Measurements from ENCODE around the gene EIF4G1.
A peak's percentile ranks its signal among the peaks of the same experiment; 100 is the strongest.

The EIF4G1 gene

GRCh38 chr3:184366619-184367289, 52.3 kb downstream of the EIF4G1 start:
- no peak for ATAC-seq
- DNase-seq = no peak

- DNase-seq (no peak), ATAC-seq (no peak)
These were observed 53.7 kb downstream of the EIF4G1 start for GRCh38 chr3:184368116-184368515.

DNA sequence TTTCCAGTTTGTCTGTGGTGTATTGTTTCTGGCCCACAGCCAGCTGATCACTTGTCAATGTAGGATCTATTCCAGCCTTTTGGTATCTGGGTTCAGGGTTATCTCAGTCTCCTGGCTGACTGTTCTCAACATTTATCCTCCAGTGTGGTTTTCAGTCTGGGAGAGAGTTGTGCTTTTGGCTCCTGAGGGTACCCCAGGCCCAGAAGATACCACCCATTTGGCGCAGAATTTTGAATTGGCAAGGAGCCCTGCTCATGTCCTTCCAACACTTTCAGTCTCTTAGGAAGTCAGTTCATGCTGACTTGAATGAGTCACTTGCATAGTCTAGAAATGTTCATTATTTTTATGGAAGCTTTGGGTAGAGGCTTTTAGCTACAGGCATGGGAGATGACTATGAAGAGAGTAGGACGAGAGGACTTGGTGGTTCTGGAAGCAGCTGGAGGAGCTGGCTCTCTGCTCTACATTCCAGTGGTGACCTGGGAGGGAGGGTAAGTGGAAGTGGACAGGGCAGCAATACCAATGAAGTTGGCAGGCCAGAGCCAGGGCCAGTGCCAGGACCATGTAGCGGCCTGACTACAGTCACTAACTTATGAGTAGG, 54.3 kb downstream of the EIF4G1 start:
- no peak for ATAC-seq
- DNase-seq = no peak

DNA sequence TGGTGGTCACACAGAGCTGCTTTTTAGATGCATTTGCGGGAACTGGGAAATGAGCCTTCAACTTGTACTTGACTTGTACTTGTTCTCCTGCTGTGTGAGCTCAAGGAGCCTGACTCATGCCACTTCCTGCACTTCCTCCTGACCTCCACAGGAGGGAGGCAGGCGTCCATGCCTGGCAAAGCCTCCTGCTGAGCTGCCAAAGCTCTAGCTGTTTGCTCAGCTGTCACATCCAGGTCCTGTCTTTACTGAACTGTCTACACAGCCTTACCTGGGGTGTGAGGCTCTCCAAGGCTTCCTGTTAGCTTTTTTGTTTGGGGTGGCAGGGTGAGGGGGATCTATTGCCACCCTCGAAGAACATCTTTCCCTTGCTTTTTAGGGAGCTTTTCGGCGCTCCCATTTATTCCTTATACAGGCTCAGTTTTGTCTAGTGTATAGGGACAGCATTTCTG, 57.2 kb downstream of the EIF4G1 start:
- DNase-seq = peak; percentile 53
- ATAC-seq = peak; percentile 81

GRCh38 chr3:184372296-184372821, 58.0 kb downstream of the EIF4G1 start:
- DNase-seq (no peak), ATAC-seq (no peak)

DNA sequence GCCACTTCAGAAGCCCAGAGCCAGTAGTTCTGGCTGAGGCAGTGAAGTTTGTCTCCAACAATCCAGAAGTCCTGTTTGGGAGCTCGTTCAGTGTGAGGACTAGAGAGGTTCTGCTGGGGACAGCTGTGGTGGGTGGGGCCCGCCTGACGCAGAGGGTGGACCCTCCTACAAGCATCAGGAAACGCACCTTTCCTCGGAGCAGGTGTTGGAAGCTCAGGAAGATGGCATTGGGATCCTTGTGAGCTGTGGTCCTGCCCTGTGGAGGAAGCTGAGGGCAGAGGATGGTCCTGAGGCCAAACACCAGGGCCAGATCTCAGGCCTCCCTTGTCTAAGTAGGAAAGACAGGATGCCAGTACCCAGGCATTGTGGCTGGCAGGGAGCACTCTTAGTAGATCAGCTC, 58.5 kb downstream of the EIF4G1 start:
- ATAC-seq (no peak), DNase-seq (no peak)

GRCh38 chr3:184373422-184373821, 59.0 kb downstream of the EIF4G1 start:
- ATAC-seq (no peak), DNase-seq (no peak)

- ATAC-seq (no peak), DNase-seq (no peak)
These were observed 61.5 kb downstream of the EIF4G1 start for GRCh38 chr3:184375747-184376461.

DNA sequence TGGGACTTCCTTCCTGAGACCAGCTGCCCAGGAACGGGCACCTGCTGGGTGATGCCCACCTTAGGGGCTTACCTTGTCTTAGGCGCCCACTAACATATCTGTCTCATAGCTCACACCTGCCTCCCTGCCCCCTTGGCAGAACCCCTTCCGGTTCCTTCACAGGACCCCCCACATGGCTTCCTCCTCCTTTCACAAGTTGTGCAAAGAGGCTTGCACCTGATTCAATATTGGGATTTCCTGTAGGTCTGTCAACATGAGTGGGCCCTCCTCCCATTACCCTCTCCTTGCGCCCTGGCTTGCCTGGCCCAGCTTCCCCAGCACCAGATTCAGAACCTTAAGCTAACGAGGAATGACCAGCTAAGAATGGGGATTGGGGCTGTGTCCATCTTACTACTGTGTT, 63.0 kb downstream of the EIF4G1 start:
- no peak for ATAC-seq
- no peak for DNase-seq

DNA sequence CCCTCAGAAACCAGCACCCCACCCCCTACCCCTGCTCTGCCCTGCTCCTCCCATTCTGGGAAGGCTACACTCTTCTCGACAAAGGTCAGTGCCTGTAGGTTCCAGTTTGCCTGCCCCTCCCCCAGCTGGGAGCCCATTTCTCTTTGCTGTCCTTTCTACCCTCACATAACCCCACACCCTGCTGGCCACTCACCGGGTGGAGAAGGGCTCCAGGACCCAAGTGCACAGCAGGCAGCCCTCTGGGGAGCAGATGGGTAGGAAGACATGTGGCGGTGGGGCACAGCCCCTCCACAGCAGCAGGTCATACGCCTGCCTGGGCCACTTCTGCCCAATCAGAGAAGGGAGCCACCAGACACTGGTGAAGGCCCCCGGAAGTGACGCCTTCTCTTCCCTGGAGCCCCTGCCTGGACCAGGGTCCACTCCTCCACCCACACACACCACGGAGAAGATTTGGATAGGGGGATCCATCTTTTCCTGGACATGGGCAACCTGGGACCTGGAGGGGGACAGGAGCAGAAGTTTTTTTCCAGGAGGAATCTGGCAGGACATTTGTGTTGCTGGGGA, 63.6 kb downstream of the EIF4G1 start, which contains the start of gene THPO:
Gene THPO (minus strand): TSS at position 326 of the 564 bp plus-strand sequence. CDS start 1,948 bp downstream, outside the sequence.
- peak; percentile 4 for ATAC-seq
- no peak for DNase-seq

- no peak for ATAC-seq
- DNase-seq = no peak
These were observed 64.4 kb downstream of the EIF4G1 start for GRCh38 chr3:184378651-184379357.

DNA sequence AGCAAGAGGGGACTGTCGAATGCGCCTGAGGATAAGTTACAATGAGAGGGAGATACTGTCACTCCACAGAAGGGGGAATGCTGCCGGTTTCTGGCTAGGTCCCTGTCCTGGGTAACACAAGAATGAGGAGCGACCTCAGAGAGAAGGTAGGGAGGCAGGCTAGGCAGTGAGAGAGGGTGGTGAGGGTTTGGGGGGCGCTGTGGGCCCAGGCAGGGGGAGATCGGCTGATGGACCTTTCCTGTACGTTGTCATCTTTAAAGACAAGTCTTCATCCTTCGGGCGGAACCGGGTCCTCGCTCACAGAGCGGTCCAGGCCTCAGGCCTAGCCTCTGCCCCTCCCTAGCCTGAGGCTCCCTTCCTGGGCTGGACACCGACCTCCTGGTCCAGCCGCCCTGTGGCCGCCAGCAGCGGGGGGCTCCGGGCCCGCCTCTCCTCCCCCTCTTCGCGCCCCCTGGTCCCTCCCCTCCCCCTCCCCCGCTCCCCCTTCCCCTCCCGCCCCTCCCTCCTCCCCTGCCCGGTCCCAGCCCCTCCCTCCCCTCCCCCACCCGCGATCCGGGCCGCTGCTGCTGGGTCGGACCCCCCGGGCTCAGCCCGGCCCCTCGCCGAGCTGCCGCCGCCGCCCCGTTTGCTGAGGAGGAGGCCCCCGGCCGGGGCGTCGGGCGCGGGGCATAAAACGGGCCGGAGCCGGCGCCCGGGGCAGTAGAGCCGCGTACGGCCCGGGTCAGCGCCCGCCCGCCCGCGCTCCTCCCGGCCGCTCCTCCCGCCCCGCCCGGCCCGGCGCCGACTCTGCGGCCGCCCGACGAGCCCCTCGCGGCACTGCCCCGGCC, 65.2 kb downstream of the EIF4G1 start, which contains the start of gene CHRD:
Gene CHRD (plus strand): TSS at position 697 of the 827 bp plus-strand sequence. CDS start 265 bp downstream, outside the sequence.
- DNase-seq (no peak), ATAC-seq (no peak)

DNA sequence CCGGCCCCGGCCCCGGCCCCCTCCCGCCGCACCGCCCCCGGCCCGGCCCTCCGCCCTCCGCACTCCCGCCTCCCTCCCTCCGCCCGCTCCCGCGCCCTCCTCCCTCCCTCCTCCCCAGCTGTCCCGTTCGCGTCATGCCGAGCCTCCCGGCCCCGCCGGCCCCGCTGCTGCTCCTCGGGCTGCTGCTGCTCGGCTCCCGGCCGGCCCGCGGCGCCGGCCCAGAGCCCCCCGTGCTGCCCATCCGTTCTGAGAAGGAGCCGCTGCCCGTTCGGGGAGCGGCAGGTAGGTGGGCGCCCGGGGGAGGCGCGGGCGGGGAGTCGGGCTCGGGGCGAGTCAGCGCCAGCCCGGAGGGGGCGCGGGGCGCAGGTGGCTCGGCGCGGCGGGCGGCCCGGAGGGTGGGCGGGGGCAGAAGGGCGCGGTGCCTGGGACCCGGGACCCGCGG, 65.8 kb downstream of the EIF4G1 start:
- DNase-seq = peak; percentile 32
- ATAC-seq = peak; percentile 26

- peak; percentile 22 for DNase-seq
- peak; percentile 10 for ATAC-seq
These were observed 66.3 kb downstream of the EIF4G1 start for GRCh38 chr3:184380627-184381260.

DNA sequence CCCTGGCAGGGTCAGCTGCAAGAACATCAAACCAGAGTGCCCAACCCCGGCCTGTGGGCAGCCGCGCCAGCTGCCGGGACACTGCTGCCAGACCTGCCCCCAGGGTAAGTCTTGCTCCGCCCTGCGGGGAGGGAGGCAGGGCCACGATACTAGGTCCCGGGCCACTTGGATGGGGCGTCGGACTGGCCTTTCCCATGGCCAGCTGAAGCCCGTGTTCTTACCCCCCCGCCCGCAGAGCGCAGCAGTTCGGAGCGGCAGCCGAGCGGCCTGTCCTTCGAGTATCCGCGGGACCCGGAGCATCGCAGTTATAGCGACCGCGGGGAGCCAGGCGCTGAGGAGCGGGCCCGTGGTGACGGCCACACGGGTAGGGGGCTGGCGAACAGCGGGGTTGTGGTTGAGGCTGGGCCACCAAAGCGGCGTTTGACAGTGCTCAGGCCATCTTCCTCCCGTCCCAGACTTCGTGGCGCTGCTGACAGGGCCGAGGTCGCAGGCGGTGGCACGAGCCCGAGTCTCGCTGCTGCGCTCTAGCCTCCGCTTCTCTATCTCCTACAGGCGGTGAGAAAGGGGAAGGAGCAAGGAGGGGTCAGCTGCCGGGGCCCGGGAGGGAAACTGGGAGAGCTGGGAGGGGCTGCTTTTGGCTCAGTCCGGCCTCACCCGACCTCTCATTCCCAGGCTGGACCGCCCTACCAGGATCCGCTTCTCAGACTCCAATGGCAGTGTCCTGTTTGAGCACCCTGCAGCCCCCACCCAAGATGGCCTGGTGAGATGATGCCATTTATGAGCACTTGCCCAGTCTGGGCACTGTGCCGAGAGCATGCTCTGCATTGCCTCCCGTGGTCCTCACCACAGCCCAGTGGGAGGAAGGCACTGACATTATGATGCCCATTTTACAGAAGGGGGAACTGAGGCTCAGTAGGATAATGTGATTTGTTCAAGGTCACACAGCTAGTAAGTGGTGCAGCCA, 67.1 kb downstream of the EIF4G1 start:
- ATAC-seq (no peak), DNase-seq (peak; percentile 16)

- DNase-seq (no peak), ATAC-seq (no peak)
These were observed 68.1 kb downstream of the EIF4G1 start for GRCh38 chr3:184382326-184383032.

- DNase-seq = no peak
- ATAC-seq = no peak
These were observed 68.8 kb downstream of the EIF4G1 start for GRCh38 chr3:184383033-184383740.

DNA sequence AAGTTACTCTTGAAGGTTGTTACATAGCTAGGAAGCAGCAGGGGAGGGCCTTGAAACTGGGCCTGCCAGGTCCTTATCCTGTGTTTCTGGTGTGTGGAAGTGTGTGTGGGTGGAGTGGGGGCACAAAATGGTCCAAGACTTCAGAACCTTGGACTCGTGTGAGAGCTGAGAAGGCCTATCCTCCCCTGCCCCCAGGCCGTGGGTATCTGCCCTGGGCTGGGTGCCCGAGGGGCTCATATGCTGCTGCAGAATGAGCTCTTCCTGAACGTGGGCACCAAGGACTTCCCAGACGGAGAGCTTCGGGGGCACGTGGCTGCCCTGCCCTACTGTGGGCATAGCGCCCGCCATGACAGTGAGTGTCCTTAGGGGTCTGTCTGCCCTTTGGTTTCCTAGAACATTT, 69.9 kb downstream of the EIF4G1 start:
- DNase-seq (no peak), ATAC-seq (no peak)

Data from stimulated activated naive CD8-positive, alpha-beta T cell treated with anti-CD3 and anti-CD28 coated beads, Interleukin-15, Interleukin-2, amounts not matched to agents 100 U/mL and 50 U/mL, for 24 hours (primary cell).